Naive thymus-derived CD4-positive, alpha-beta T cell (primary cell): Measurements from ENCODE around the gene AHNAK. TPM values are rescaled to one million over a fixed set of nuclear protein-coding genes. Genes with fewer than 3 reads are reported as not detected.

Experiments
- ATAC-seq: fragments of 150-1000 bp; cut with Tn5 transposase; 2 replicates; pipeline ENCODE4 v1.10.0; 2021; ENCODE audit warnings: mild to moderate bottlenecking, moderate library complexity
- CTCF ChIA-PET: fragments of 350-600 bp; sonication (Branson Sonifier 250); formaldehyde crosslinking; loops from one replicate; lab custom pipeline; 2021; ENCODE audit warnings: antibody characterized with exemption; lab: Charles Lee
- POLR2A ChIA-PET: fragments of 350-600 bp; sonication (Branson Sonifier 250); formaldehyde crosslinking; loops from one replicate; lab custom pipeline; 2021; ENCODE audit warnings: antibody characterized with exemption, inconsistent platforms; lab: Charles Lee
- DNase-seq, 9 donors: peaks; one replicate each; pipeline versions ENCODE4 v3.0.0 to v3.0.0-alpha.2; 2020 to 2022; ENCODE audit warnings: mixed read lengths in 1 of 9
- H3K27ac ChIP-seq: one replicate; pipeline ENCODE4 v1.7.0; 2013; ENCODE audit warnings: mild to moderate bottlenecking, low read depth, low read length, moderate library complexity
- H3K27me3 ChIP-seq, 2 donors: one replicate each; pipeline ENCODE4 v1.7.0; 2013; ENCODE audit warnings: low read length in 2 of 2, mild to moderate bottlenecking in 2 of 2, moderate library complexity in 2 of 2; ENCODE audit not compliant: control insufficient read depth in 2 of 2, insufficient read depth in 2 of 2
- H3K36me3 ChIP-seq, 3 experiments: 1 replicate in 2 of 3; 2 replicates in 1 of 3; pipeline ENCODE4 v1.7.0; 2013; ENCODE audit warnings: low read length in 3 of 3, mild to moderate bottlenecking in 3 of 3, moderate library complexity in 1 of 3; ENCODE audit not compliant: insufficient read depth in 3 of 3, control insufficient read depth in 2 of 3
- H3K4me1 ChIP-seq, 2 donors: one replicate each; pipeline ENCODE4 v1.7.0; 2013; ENCODE audit warnings: low read length in 2 of 2, mild to moderate bottlenecking in 2 of 2, moderate library complexity in 1 of 2; ENCODE audit not compliant: control insufficient read depth in 2 of 2, insufficient read depth in 2 of 2
- H3K4me3 ChIP-seq: 2 replicates; pipeline ENCODE4 v1.7.0; 2013; ENCODE audit warnings: mild to moderate bottlenecking, low read length
- H3K9me3 ChIP-seq, 3 experiments: 1 replicate in 2 of 3; 2 replicates in 1 of 3; pipeline ENCODE4 v1.7.0; 2013; ENCODE audit warnings: low read length in 3 of 3; ENCODE audit not compliant: control insufficient read depth in 2 of 3
- H3K27ac Mint-ChIP-seq, 9 donors: one replicate each; pipeline ENCODE4 v1.8.0; 2020 to 2022; ENCODE audit warnings: mixed read lengths in 9 of 9, mild to moderate bottlenecking in 8 of 9, moderate library complexity in 5 of 9, inconsistent platforms in 2 of 9
- H3K27me3 Mint-ChIP-seq, 5 donors: one replicate each; pipeline ENCODE4 v1.8.0; 2021 to 2022; ENCODE audit warnings: mixed read lengths in 5 of 5, mild to moderate bottlenecking in 1 of 5
- H3K36me3 Mint-ChIP-seq, 5 donors: one replicate each; pipeline ENCODE4 v1.8.0; 2020 to 2022; ENCODE audit warnings: mixed read lengths in 5 of 5, mild to moderate bottlenecking in 3 of 5, inconsistent platforms in 1 of 5
- H3K4me1 Mint-ChIP-seq, 7 donors: one replicate each; pipeline ENCODE4 v1.8.0; 2020 to 2022; ENCODE audit warnings: mixed read lengths in 7 of 7, mild to moderate bottlenecking in 3 of 7, inconsistent platforms in 1 of 7
- H3K4me3 Mint-ChIP-seq, 10 donors: one replicate each; pipeline ENCODE4 v1.8.0; 2020 to 2022; ENCODE audit warnings: mild to moderate bottlenecking in 10 of 10, mixed read lengths in 10 of 10, moderate library complexity in 6 of 10, inconsistent platforms in 2 of 10
- H3K9me3 Mint-ChIP-seq, 11 donors: one replicate each; pipeline ENCODE4 v1.8.0; 2020 to 2022; ENCODE audit warnings: mixed read lengths in 11 of 11, mild to moderate bottlenecking in 4 of 11, inconsistent platforms in 1 of 11, moderate library complexity in 1 of 11
- intact Hi-C, 2 donors: fragments of 100-400 bp; cut with micrococcal nuclease; formaldehyde crosslinking; loops; one replicate each; pipeline ENCODE4 v1.15.1; 2023
- polyA plus RNA-seq, 2 donors: library from polyadenylated mRNA; unstranded; fragments of 300-500 nt; fragmentation: Illumina TruSeq; gene quantifications; one replicate each; pipeline ENCODE4 v1.2.3, GENCODE V29; 2021
- total RNA-seq, 6 experiments: library from RNA in 5 of 6; stranded (reverse) in 5 of 6; gene quantifications; 1 replicate in 5 of 6; 2 replicates in 1 of 6; pipeline ENCODE4 v1.2.3 and lab custom pipeline; 2021 to 2026

The AHNAK gene
- total and polyA plus RNA-seq, 7 experiments from 2014 or later = 6.7 to 622 (median 233) TPM

- Histone ChIP-seq H3K27me3 (no peaks in the 10 kb centered on the region), H3K9me3 (no peaks in the 10 kb centered on the region), H3K27ac (no peak overlapping the region), H3K4me1 (no peaks in the 10 kb centered on the region), H3K36me3 (peaks cover 6 to 72% (median 7%) of the 10 kb centered on the region in 3 experiments), H3K4me3 (no peak overlapping the region)
- Mint-ChIP-seq H3K9me3 (peaks cover 0 to 2% (median 0%) of the 10 kb centered on the region in 11 donors), H3K27ac (peak overlapping the region in 2 of 9 donors; percentile 48 to 75), H3K4me3 (no peak overlapping the region), H3K27me3 (no peaks in the 10 kb centered on the region), H3K36me3 (peaks cover 0 to 16% (median 11%) of the 10 kb centered on the region in 5 donors), H3K4me1 (peaks cover 0 to 12% (median 5%) of the 10 kb centered on the region in 7 donors)
- CTCF ChIA-PET = interaction anchor here (0.5 kb wide), 1 partner anchor 17 kb away, joined by 7 read pairs; no protein-coding TSS in a partner anchor
- intact Hi-C loops = no loop called here
- ATAC-seq (no peak), DNase-seq (no peak)
- POLR2A ChIA-PET = interaction anchor here (0.5 to 6.7 kb wide), 3 partner anchors 11 to 86 kb away, joined by 3 to 33 read pairs (median 3); partner anchors contain the start of genes C11orf98, CSKMT and TUT1
Observed at GRCh38 chr11:62580959-62581715, 34.5 kb upstream of the AHNAK start.

- H3K27me3 ChIP-seq = no peaks in the 10 kb centered on the region
- CTCF ChIA-PET = no interaction called here
- Mint-ChIP-seq H3K9me3 (peaks cover 0 to 2% (median 0%) of the 10 kb centered on the region in 11 donors), H3K4me3 (no peak overlapping the region), H3K36me3 (peaks cover 0 to 17% (median 11%) of the 10 kb centered on the region in 5 donors), H3K27me3 (no peaks in the 10 kb centered on the region), H3K4me1 (peaks cover 10 to 22% (median 12%) of the 10 kb centered on the region in 7 donors), H3K27ac (no peak overlapping the region)
- H3K27ac ChIP-seq = no peak overlapping the region
- no peak overlapping the region for H3K4me3 ChIP-seq
- POLR2A ChIA-PET = interaction anchor here (1.3 to 6.7 kb wide), 3 partner anchors 8 to 13 kb away, joined by 3 to 33 read pairs (median 7); partner anchors contain the start of gene TUT1
- no peak for ATAC-seq
- no peak for DNase-seq
- no peaks in the 10 kb centered on the region for H3K4me1 ChIP-seq
- intact Hi-C loops = no loop called here
- peaks cover 6 to 70% (median 7%) of the 10 kb centered on the region in 3 experiments for H3K36me3 ChIP-seq
- H3K9me3 ChIP-seq = no peaks in the 10 kb centered on the region
Observed at GRCh38 chr11:62579252-62579651, 32.6 kb upstream of the AHNAK start.

DNA sequence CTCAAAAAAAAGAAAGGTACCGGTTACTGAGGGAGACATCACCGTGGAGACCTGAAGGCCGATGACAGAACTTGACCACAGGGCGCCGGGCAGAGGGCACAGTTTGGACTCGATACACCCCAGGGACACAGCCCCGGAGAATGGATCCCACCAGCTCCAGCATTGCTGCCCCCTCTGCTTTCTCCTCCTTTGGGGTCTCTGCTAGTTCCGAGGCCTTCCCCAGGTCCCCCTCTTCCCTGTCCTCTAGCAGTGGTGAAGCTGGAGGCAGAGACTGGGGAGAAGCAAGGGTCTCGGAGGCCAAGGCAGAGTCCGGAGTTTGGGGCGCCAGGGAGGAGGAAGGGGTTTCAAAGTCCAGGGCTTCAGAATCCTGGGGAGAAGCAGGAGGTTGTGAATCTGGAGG lies 31.9 kb upstream of the AHNAK start:
- Mint-ChIP-seq H3K27ac (no peak overlapping the region), H3K27me3 (no peaks in the 10 kb centered on the region), H3K36me3 (peaks cover 0 to 17% (median 11%) of the 10 kb centered on the region in 5 donors), H3K4me3 (no peak overlapping the region), H3K9me3 (peaks cover 0 to 2% (median 0%) of the 10 kb centered on the region in 11 donors), H3K4me1 (peaks cover 11 to 25% (median 15%) of the 10 kb centered on the region in 7 donors)
- Histone ChIP-seq H3K27ac (no peak overlapping the region), H3K4me3 (no peak overlapping the region), H3K4me1 (no peaks in the 10 kb centered on the region), H3K27me3 (no peaks in the 10 kb centered on the region), H3K36me3 (peaks cover 1 to 64% (median 7%) of the 10 kb centered on the region in 3 experiments), H3K9me3 (no peaks in the 10 kb centered on the region)
- no peak for ATAC-seq
- intact Hi-C loops = no loop called here
- POLR2A ChIA-PET = interaction anchor here (1.3 to 6.7 kb wide), 2 partner anchors 8 to 14 kb away, joined by 7 to 33 read pairs; partner anchors contain the start of gene TUT1
- CTCF ChIA-PET = no interaction called here
- DNase-seq = no peak

- H3K4me1 Mint-ChIP-seq = peaks cover 21 to 37% (median 29%) of the 10 kb centered on the region in 7 donors
- peak overlapping the region in 2 of 9 donors; percentile 17 to 68 for H3K27ac Mint-ChIP-seq
- intact Hi-C loops = no loop called here
- H3K4me3 Mint-ChIP-seq = peak overlapping the region in 1 of 10 donors; percentile 26
- peaks cover 1 to 24% (median 17%) of the 10 kb centered on the region in 5 donors for H3K36me3 Mint-ChIP-seq
- no peaks in the 10 kb centered on the region for H3K27me3 Mint-ChIP-seq
- H3K9me3 Mint-ChIP-seq = peaks cover 0 to 2% (median 0%) of the 10 kb centered on the region in 11 donors
- H3K4me1 ChIP-seq = peaks cover 7 to 8% of the 10 kb centered on the region in 2 donors
- H3K4me3 ChIP-seq = no peak overlapping the region
- ChIA-PET CTCF (interaction anchor here (1.4 kb wide), 1 partner anchor 13 kb away, joined by 3 read pairs; no protein-coding TSS in a partner anchor), POLR2A (interaction anchor here (0.6 to 8.1 kb wide), 5 partner anchors 15 to 135 kb away, joined by 3 to 92 read pairs (median 3); partner anchors contain the start of genes C11orf98, CSKMT and TUT1)
- ATAC-seq (no peak), DNase-seq (no peak)
- no peaks in the 10 kb centered on the region for H3K27me3 ChIP-seq
- no peaks in the 10 kb centered on the region for H3K9me3 ChIP-seq
- peaks cover 0 to 65% (median 7%) of the 10 kb centered on the region in 3 experiments for H3K36me3 ChIP-seq
- no peak overlapping the region for H3K27ac ChIP-seq
Observed at GRCh38 chr11:62577046-62577714, 30.6 kb upstream of the AHNAK start.

GRCh38 chr11:62575837-62576236 lies 29.2 kb upstream of the AHNAK start:
- ATAC-seq (no peak), DNase-seq (no peak)
- intact Hi-C loops = no loop called here
- H3K27ac ChIP-seq = no peak overlapping the region
- H3K4me3 ChIP-seq = no peak overlapping the region
- H3K36me3 ChIP-seq = peaks cover 0 to 68% (median 2%) of the 10 kb centered on the region in 3 experiments
- H3K4me1 Mint-ChIP-seq = peaks cover 34 to 47% (median 39%) of the 10 kb centered on the region in 7 donors
- H3K9me3 ChIP-seq = no peaks in the 10 kb centered on the region
- ChIA-PET POLR2A (interaction anchor here (7.5 to 8.1 kb wide), 2 partner anchors 17 to 20 kb away, joined by 92 read pairs; partner anchors contain the start of gene TUT1), CTCF (no interaction called here)
- H3K27me3 ChIP-seq = no peaks in the 10 kb centered on the region
- peak overlapping the region in 8 of 10 donors; percentile 66 to 100 (median 94) for H3K4me3 Mint-ChIP-seq
- H3K27ac Mint-ChIP-seq = peak overlapping the region in 6 of 9 donors; percentile 59 to 95 (median 81)
- H3K27me3 Mint-ChIP-seq = no peaks in the 10 kb centered on the region
- H3K9me3 Mint-ChIP-seq = peaks cover 0 to 2% (median 0%) of the 10 kb centered on the region in 11 donors
- H3K36me3 Mint-ChIP-seq = peaks cover 15 to 30% (median 24%) of the 10 kb centered on the region in 5 donors
- H3K4me1 ChIP-seq = peaks cover 8 to 11% of the 10 kb centered on the region in 2 donors

- peaks cover 16 to 33% (median 27%) of the 10 kb centered on the region in 5 donors for H3K36me3 Mint-ChIP-seq
- Histone ChIP-seq H3K4me1 (peaks cover 8 to 11% of the 10 kb centered on the region in 2 donors), H3K36me3 (peaks cover 0 to 71% (median 0%) of the 10 kb centered on the region in 3 experiments), H3K4me3 (no peak overlapping the region), H3K27me3 (no peaks in the 10 kb centered on the region), H3K27ac (peak overlapping the region; percentile 83), H3K9me3 (no peaks in the 10 kb centered on the region)
- H3K4me1 Mint-ChIP-seq = peaks cover 37 to 54% (median 40%) of the 10 kb centered on the region in 7 donors
- CTCF ChIA-PET = interaction anchor here (0.5 to 2.1 kb wide), 4 partner anchors 13 to 177 kb away, joined by 3 to 12 read pairs (median 4); partner anchors contain the start of genes HNRNPUL2 and TUT1
- POLR2A ChIA-PET = interaction anchor here (0.9 to 8.1 kb wide), 9 partner anchors 10 to 94 kb away, joined by 3 to 92 read pairs (median 7); partner anchors contain the start of genes AHNAK, MTA2 and TUT1
- H3K27ac Mint-ChIP-seq = peak overlapping the region; percentile 81 to 98 (median 95)
- H3K27me3 Mint-ChIP-seq = no peaks in the 10 kb centered on the region
- H3K4me3 Mint-ChIP-seq = peak overlapping the region; percentile 94 to 100 (median 97)
- intact Hi-C loops = no loop called here
- no peak for ATAC-seq
- peaks cover 0 to 2% (median 0%) of the 10 kb centered on the region in 11 donors for H3K9me3 Mint-ChIP-seq
- no peak for DNase-seq
Observed at GRCh38 chr11:62575156-62575555, 28.6 kb upstream of the AHNAK start.
